ENCODE data around the gene PDGFC. TPM values are rescaled to one million over a fixed set of nuclear protein-coding genes. Genes with fewer than 3 reads are reported as not detected.

PDGFC gene
- total RNA-seq, 6 experiments from 2014 or later = 6.6 to 19.0 (median 10.3) TPM

DNA sequence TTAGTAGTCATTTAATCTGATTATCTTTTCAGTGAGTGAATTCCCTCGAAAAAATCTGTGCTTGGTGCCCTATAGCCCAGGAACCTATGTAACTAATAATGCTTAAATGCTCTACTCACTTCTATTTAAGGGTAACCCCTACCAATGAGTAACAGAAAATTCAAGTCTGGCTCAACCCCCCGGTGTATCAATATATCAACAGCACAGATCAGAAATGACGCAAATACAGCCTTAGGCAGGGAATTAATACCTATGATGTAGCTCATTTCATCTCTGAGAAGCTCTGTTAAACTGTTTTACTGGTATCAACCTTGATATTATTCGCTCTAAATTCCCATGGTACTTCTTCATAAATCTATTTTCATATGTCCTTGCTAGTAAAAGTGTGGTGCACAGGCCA lies 28.6 kb downstream of the PDGFC start:
- no peak for DNase-seq
- H3K27ac ChIP-seq = no peak overlapping the region
- H3K27me3 ChIP-seq = no peaks in the 10 kb centered on the region
- TF ChIP-seq CTCF (IDR thresholded peaks at IDR 0.05) (no peak), POLR2A (IDR thresholded peaks at IDR 0.05) (no peak)
- no peaks in the 10 kb centered on the region for H3K9me3 ChIP-seq
- no peaks in the 10 kb centered on the region for H3K36me3 ChIP-seq
- ATAC-seq = no peak
- no peak overlapping the region for H3K4me3 ChIP-seq
- 98% methylated on average over 4 of the region's 4 CpGs for WGBS (ENCODE audit: insufficient coverage, low coverage, low lambda C conversion rate, missing lambda C conversion rate)
- intact Hi-C loops (cut with DNase I) = no loop called here
- peaks cover 0 to 11% (median 0%) of the 10 kb centered on the region in 4 donors for H3K4me1 ChIP-seq

DNA sequence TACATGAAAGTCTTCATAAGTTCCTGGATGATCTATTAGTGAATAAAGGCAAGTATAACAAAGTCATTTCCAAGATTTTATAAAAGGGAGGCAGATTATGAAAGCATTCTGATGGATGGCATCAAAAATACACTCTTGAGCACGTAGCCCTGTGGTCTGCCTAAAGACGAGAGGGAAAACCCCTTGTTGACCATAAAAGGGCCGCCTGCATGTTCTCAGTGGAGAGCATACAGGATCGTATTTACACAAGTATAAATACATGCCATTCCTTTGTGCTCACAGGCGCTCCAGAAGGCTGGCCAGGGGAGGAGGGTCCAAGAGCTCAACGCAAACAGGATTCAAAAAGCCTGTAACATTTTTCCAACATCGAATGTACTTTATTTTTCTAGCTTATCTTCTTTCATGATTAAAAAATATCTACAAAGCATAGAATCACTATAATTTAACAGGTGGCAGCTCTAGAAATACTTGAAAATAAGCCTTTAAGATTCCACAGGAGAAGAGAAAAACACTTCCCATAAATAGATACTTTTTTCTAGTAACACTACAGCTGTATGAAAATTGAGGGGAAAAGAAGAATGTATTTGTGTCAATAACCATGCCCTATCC lies 29.6 kb downstream of the PDGFC start:
- H3K4me1 ChIP-seq = peaks cover 0 to 11% (median 0%) of the 10 kb centered on the region in 4 donors
- no peaks in the 10 kb centered on the region for H3K27me3 ChIP-seq
- no peak for TF ChIP-seq POLR2A (IDR thresholded peaks at IDR 0.05)
- TF ChIP-seq CTCF (IDR thresholded peaks at IDR 0.05) = no peak
- intact Hi-C loops (cut with DNase I) = no loop called here
- no peak overlapping the region for H3K27ac ChIP-seq
- no peak overlapping the region for H3K4me3 ChIP-seq
- peak in 2 of 4 donors; percentile 43 to 52 for ATAC-seq
- DNase-seq = no peak
- no peaks in the 10 kb centered on the region for H3K9me3 ChIP-seq
- H3K36me3 ChIP-seq = no peaks in the 10 kb centered on the region
- 41% methylated on average over 7 of the region's 7 CpGs for WGBS (ENCODE audit: insufficient coverage, low coverage, low lambda C conversion rate, missing lambda C conversion rate)

- peak in 1 of 4 donors; percentile 22 for ATAC-seq
- intact Hi-C loops (cut with DNase I) = no loop called here
These were observed 31.8 kb downstream of the PDGFC start for GRCh38 chr4:156939801-156940200.

DNA sequence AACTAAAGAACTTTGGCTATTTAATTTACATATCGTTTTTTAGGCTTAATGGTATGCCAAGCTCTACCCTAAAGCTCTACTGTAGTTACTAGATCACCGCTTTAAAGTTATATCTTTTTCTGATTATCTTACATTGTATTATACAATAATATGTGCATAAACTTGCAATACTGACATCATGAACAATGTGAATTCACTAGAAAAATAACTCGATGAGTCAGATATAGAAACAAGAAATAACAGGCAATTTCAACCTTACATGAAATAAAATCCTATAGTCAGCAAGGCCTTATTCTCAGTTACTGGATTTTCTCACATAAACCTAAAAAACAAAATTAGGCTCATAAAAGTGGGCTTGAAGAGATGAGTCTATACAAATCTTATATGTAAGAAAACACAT lies 32.5 kb downstream of the PDGFC start:
- intact Hi-C loops (cut with DNase I) = no loop called here
- Histone ChIP-seq H3K36me3 (no peaks in the 10 kb centered on the region), H3K27ac (no peak overlapping the region), H3K9me3 (no peaks in the 10 kb centered on the region), H3K4me1 (peaks cover 0 to 4% (median 0%) of the 10 kb centered on the region in 4 donors), H3K27me3 (no peaks in the 10 kb centered on the region), H3K4me3 (no peak overlapping the region)
- DNase-seq (no peak), ATAC-seq (no peak)
- 82% methylated on average over 3 of the region's 3 CpGs for WGBS (ENCODE audit: insufficient coverage, low coverage, low lambda C conversion rate, missing lambda C conversion rate)
- TF ChIP-seq POLR2A (IDR thresholded peaks at IDR 0.05) (no peak), CTCF (IDR thresholded peaks at IDR 0.05) (no peak)

More at GRCh38 chr4:156939801-156940200, 31.8 kb downstream of the PDGFC start:
- no peaks in the 10 kb centered on the region for H3K9me3 ChIP-seq
- H3K4me3 ChIP-seq = no peak overlapping the region
- no peak overlapping the region for H3K27ac ChIP-seq
- no peaks in the 10 kb centered on the region for H3K36me3 ChIP-seq
- TF ChIP-seq POLR2A (IDR thresholded peaks at IDR 0.05) = no peak
- TF ChIP-seq CTCF (IDR thresholded peaks at IDR 0.05) = no peak
- DNase-seq = no peak
- H3K27me3 ChIP-seq = no peaks in the 10 kb centered on the region
- H3K4me1 ChIP-seq = peaks cover 0 to 6% (median 0%) of the 10 kb centered on the region in 4 donors
- 44% methylated on average over 2 of the region's 2 CpGs for WGBS (ENCODE audit: insufficient coverage, low coverage, low lambda C conversion rate, missing lambda C conversion rate)
